ENCODE data around the gene RAB40C.

The RAB40C gene

GRCh38 chr16:590188-590814 is 435 bp downstream of the RAB40C start:
- Histone ChIP-seq H3K9me2 (replicated peaks; ENCODE audit: insufficient read depth, low read length) (no peaks in the 10 kb centered on the region), H3K27me3 (replicated peaks; ENCODE audit: insufficient read depth, low read length) (no peaks in the 10 kb centered on the region), H3K4me1 (ENCODE audit: low read length) (peaks cover 8% of the 10 kb centered on the region), H3F3A (ENCODE audit: insufficient read depth, low read length) (peaks cover 9% of the 10 kb centered on the region; the same call in 1 of the 2 replicates), H3K79me2 (ENCODE audit: low read length) (peaks cover 69% of the 10 kb centered on the region), H3K4me3 (ENCODE audit: low read length) (peak overlapping the region; percentile 86), H3K4me2 (ENCODE audit: low read depth, low read length) (peak overlapping the region; percentile 98), H3K9ac (ENCODE audit: low read length) (peak overlapping the region; percentile 78), H4K20me1 (ENCODE audit: insufficient read depth, low read length) (no peaks in the 10 kb centered on the region), H3K27ac (ENCODE audit: low read length) (no peak overlapping the region), H3K9me3 (replicated peaks; ENCODE audit: insufficient read depth, low read length) (no peaks in the 10 kb centered on the region), H2AFZ (ENCODE audit: low read length) (peak overlapping the region; percentile 51; the same call in 1 of the 2 replicates), H3K36me3 (replicated peaks; ENCODE audit: insufficient read depth, low read length) (no peaks in the 10 kb centered on the region)
- no peak for TF ChIP-seq EZH2phosphoT487 (IDR thresholded peaks at IDR 0.05; ENCODE audit: low read length)
- no peak for DNase-seq

GRCh38 chr16:590815-591200 is 942 bp downstream of the RAB40C start:
- H3K9ac ChIP-seq (ENCODE audit: low read length) = peak overlapping the region; percentile 78; the same call in 1 of the 2 replicates
- no peaks in the 10 kb centered on the region for H3K36me3 ChIP-seq (replicated peaks; ENCODE audit: insufficient read depth, low read length)
- peaks cover 9% of the 10 kb centered on the region; the same call in 1 of the 2 replicates for H3F3A ChIP-seq (ENCODE audit: insufficient read depth, low read length)
- peak overlapping the region; percentile 86 for H3K4me3 ChIP-seq (ENCODE audit: low read length)
- no peaks in the 10 kb centered on the region for H3K27me3 ChIP-seq (replicated peaks; ENCODE audit: insufficient read depth, low read length)
- no peaks in the 10 kb centered on the region for H3K9me3 ChIP-seq (replicated peaks; ENCODE audit: insufficient read depth, low read length)
- H3K4me1 ChIP-seq (ENCODE audit: low read length) = peaks cover 8% of the 10 kb centered on the region
- no peak overlapping the region for H3K27ac ChIP-seq (ENCODE audit: low read length)
- peak overlapping the region; percentile 98 for H3K4me2 ChIP-seq (ENCODE audit: low read depth, low read length)
- peaks cover 72% of the 10 kb centered on the region for H3K79me2 ChIP-seq (ENCODE audit: low read length)
- TF ChIP-seq EZH2 (optimal IDR thresholded peaks at IDR 0.05; ENCODE audit: low read depth, low read length) (no peak), CTCF (IDR thresholded peaks at IDR 0.05; ENCODE audit: low read length) (no peak), EZH2phosphoT487 (IDR thresholded peaks at IDR 0.05; ENCODE audit: low read length) (no peak)
- H3K9me2 ChIP-seq (replicated peaks; ENCODE audit: insufficient read depth, low read length) = no peaks in the 10 kb centered on the region
- H4K20me1 ChIP-seq (ENCODE audit: insufficient read depth, low read length) = no peaks in the 10 kb centered on the region
- no peak for DNase-seq
- no peak overlapping the region for H2AFZ ChIP-seq (ENCODE audit: low read length)

GRCh38 chr16:591231-591630 is 1.4 kb downstream of the RAB40C start:
- Histone ChIP-seq H3K36me3 (replicated peaks; ENCODE audit: insufficient read depth, low read length) (no peaks in the 10 kb centered on the region), H3K9me2 (replicated peaks; ENCODE audit: insufficient read depth, low read length) (no peaks in the 10 kb centered on the region), H4K20me1 (ENCODE audit: insufficient read depth, low read length) (no peaks in the 10 kb centered on the region), H3K79me2 (ENCODE audit: low read length) (peaks cover 76% of the 10 kb centered on the region), H3K9me3 (replicated peaks; ENCODE audit: insufficient read depth, low read length) (no peaks in the 10 kb centered on the region), H3K27me3 (replicated peaks; ENCODE audit: insufficient read depth, low read length) (no peaks in the 10 kb centered on the region), H3K27ac (ENCODE audit: low read length) (no peak overlapping the region), H3K4me2 (ENCODE audit: low read depth, low read length) (peak overlapping the region; percentile 98; the same call in 1 of the 2 replicates), H3K4me1 (ENCODE audit: low read length) (peaks cover 8% of the 10 kb centered on the region), H3F3A (ENCODE audit: insufficient read depth, low read length) (peaks cover 9% of the 10 kb centered on the region; the same call in 1 of the 2 replicates), H3K9ac (ENCODE audit: low read length) (peak overlapping the region; percentile 78; the same call in 1 of the 2 replicates), H3K4me3 (ENCODE audit: low read length) (peak overlapping the region; percentile 86; the same call in 1 of the 2 replicates), H2AFZ (ENCODE audit: low read length) (no peak overlapping the region)
- DNase-seq = no peak
- TF ChIP-seq EZH2 (optimal IDR thresholded peaks at IDR 0.05; ENCODE audit: low read depth, low read length) (no peak), CTCF (IDR thresholded peaks at IDR 0.05; ENCODE audit: low read length) (no peak), EZH2phosphoT487 (IDR thresholded peaks at IDR 0.05; ENCODE audit: low read length) (no peak)

Data from MM.1S (cell line).